HCEC 1CT (cell line): ENCODE measurements around the gene OCLN.
"Not testable (repeated sequence)": the region's sequence is repeated elsewhere in the genome, so short reads cannot be mapped to it uniquely, and the experiment has no call there.

Source experiments
- DNase-seq: peaks from one replicate; pipeline ENCODE4 v3.0.0-alpha.2; 2017

Gene OCLN

DNA sequence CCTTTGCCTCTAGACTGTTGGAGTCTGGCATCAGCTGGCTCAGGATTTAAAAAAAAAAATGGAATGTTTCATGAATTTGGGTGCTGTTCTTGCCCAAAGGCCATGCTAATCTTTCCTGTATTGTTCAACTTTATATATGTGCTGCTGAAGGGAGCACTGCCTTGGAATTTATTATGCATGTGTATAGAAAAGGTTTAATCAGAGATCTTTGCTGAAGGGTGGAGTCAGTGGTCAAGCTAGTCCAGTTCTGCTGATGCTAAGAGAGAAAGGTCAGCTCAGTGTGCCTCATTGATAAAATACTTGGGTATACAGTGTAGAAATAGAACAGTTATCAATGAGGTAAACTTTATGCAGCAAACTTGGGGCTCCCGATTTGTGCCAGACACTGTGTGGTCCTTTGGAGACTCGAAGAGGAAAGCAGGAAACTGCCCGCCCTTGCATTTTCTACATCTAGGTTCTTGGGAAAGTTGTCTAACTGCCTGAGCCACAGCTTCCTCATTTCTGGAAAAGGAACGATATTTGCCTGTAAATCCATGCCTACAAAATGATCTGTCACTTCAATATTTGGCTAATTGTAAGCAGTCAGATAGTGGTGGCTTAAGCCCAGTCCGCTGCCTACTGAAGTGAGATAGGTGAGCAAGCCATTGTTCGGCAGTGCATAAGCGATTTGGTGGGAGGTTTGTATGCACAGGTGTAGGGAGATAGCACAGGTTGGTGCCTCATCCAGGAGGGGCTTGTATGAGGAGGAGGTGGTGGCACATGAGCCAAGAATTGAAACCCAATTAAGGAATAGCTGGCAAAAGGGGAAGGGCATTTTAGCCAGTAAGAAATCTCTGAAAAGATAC lies 38.2 kb downstream of the OCLN start:
- no peak for DNase-seq

DNA sequence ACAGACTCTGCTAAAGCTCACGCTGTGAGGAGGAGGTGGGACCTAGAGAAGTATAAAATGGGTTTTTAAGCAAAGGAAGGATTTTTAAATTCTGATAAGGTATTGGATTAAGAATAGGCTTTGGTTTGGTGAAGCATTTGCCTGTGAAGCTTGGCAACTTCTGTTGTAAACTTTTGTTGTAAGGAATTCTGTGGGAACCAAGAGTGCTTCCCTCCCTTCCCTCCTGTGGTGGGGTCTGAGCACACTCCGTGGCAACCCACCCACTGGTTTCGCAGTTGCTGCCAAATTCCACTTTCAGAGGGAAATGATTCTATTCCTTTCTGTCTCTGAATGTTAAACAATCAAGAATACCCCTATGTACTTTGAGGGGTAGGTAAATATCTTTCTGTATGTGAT lies 38.8 kb downstream of the OCLN start:
- DNase-seq: no peak

DNA sequence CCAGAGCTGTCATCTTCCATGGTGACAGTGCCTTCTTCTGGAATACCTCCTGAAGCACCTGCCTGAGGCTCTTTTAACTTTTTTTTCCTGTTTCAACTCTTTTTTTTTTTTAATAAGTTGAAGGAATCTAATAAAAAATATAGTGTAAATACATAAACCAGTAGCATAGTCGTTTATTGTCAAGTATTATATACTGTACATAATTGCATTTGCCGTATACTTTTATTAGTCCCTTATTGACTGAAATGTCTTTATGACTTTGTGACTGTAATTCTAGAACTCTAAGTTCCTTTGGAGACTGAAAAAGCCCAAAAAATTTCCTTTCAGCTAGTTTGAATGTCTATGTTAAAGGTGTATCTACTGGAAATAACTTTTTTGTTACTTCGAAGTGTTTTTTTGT lies 45.3 kb downstream of the OCLN start:
- DNase-seq: not testable (repeated sequence)

DNA sequence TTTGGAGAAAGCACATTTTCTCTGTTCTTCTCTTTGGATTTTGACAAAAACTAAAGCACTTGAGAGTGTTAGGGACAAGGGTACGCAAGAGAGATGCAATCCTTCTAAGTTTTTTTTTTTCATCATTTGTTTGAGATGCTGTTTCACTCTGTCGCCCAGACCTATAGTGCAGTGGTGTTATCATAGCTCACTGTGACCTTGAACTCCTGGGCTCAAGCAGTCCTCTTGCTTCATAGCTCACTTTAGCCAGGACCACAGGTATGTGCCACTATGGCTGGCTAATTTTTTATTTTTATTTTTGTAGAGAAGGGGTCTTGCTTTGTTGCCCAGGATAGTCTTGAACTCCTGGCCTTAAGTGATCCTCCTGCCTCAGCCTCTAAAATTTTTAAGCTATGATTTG lies 46.1 kb downstream of the OCLN start:
- not testable (repeated sequence) for DNase-seq

DNA sequence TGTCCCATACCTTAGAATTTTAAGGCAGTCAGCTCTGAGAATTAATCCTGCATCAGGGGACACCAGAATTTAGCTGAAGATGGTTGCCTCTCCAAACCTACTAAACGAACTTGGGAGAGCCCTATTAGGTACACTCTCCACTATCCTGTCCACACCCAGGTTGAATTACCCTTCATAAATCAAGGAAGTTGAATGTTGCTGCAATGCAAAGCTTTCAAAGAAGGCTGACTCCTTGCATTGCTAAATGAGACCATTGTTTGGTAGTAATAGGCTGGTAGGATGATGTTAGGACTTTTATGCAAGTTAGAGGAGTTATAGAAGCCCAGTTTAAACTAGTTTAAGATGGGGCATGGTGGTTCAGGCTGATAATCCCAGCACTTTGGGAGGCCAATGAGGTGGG lies 48.8 kb downstream of the OCLN start:
- not testable (repeated sequence) for DNase-seq

DNA sequence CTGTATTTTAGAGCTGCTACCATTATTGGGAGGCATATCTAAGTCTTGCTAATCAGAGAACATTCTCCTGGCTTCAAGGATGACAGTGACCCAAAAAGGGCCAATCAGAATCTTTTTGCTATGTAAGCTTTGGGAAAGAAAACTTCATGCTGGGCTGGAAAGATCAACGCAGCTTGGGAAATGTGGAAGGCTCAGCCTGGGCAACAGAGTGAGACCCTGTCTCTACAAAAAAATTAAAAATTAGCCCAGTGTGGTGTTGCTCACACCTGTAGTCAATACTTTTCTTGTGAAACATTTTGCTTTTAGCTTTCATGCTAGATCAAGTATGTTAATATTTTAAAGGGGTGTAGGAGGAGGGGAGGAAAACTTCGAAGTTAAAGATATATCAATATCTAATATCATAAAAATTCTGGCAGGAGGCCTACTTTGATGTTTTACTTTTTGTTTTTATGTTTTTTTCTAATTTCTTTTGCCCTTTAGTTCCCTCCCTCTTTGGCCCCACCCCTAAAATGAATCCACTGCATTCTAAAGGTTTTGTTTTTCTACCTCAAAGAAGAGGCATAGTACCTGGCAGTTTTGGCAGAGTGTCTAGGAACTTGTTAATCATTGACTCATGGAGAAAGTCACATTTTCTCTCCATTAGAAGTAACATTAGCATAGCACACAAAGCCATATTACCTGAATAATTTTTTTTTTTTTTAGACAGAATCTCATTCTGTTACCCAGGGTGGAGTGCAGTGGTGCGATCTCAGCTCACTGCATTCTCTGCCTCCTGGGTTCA lies 50.4 kb downstream of the OCLN start:
- DNase-seq: not testable (repeated sequence)

DNA sequence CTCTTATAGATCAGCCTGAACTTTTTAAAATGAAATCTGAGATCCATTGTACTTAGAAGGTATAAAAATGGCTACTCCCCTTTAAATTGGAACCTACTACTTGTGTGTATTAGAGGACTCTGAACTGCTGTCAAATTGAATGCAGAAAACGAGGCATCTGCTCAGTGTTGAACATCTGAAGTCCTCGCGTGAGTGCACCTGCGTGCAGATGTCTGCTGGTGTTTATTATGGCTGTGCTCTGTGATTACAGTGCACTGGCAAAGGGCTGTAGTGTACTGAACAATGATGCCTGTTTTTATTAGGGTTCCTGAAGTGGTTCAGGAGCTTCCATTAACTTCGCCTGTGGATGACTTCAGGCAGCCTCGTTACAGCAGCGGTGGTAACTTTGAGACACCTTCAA lies 52.0 kb downstream of the OCLN start:
- not testable (repeated sequence) for DNase-seq

DNA sequence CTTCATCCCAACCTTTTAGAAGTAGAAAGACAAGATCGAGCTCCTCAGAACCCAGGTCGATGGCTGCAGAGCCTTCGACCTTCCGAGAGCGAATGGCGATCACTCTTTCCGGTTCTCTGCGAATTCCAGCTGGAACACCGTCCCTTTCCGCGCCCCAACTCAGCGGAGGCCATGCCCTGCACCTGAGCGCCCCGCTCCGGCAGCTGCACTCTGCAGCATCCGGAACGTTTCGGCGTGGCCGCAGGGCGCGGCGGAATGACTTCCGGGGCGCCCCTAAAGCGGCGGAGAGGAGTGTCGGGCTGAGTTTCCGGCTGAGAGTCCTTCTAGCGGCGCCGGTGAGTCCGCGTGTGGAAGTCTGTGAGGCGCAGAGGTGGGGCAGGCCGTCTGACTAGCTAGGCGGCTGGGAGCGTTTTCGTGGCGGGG lies 67.3 kb downstream of the OCLN start, which contains the start of gene GTF2H2C:
Gene GTF2H2C, plus strand, starts transcription at position 284 of the 423 bp plus-strand sequence. CDS start 4,942 bp downstream, outside the sequence.
- DNase-seq: peak; percentile 70

DNA sequence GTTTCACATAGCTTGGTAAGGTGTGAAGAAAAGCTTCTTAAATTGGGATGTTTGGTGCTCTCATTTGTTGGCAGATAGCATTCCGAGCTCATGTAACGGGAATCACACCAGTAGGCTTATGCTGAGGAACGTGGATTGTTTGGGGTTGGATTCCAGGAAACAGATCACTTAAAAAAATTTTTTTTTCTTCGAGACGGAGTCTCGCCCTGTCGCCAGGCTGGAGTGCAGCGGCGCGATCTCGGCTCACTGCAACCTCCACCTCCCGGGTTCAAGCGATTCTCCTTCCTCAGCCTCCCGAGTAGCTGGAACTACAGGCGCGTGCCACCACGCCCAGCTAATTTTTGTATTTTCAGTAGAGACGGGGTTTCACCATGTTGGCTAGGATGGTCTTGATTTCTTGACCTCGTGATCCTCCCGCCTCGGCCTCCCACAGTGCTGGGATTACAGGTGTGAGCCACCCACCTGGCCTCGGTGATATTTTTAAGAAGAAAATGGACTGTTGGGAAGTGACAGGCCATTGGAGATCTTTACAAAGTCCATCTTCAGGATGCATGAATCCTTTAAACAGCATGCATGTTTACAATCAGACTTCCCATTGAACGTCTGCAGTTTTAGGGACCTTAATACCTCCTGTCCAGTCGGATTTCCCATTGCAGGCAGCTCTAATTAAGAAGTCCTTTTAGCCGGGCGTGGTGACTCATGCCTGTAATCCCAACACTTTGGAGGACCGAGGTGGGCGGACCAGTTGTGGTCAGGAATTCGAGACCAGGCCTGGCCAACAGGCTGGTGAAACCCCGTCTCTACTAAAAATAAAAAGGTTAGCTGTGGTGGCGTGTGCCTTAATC lies 68.2 kb downstream of the OCLN start:
- not testable (repeated sequence) for DNase-seq

DNA sequence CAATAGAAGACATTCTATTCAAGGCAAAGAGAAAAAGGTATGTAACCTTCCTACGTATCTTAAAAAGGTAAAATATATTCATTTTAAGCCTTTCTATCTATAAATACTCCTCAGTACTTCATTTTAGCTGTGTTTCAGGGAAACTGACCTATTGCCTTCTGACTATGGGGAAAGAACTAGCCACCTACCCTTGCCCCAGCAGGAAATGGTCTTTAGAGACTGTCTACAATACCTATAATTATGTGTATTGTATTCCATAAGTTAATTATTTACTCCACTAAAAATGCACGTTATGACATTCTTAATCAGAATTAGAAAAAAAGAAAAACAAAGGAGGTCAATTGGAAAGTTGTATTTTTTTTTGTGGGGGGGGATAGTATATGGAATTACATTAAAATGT lies 73.6 kb downstream of the OCLN start:
- not testable (repeated sequence) for DNase-seq

DNA sequence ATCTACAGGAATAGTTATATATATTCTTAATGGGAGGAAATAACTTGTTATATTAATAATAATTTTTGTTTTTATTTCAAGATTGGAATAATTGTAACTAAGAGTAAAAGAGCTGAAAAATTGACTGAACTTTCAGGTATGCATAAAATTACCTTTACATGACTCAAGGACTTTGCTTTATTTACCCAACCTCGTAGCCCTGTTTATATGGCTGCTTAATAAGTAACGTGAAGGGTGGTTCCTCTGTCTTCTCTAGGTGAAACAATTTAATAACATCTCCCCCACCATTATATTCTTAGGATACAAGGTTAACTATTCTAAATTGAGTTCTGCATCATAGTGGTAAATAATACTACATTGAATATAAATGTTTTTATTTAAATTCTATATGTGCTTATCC lies 75.5 kb downstream of the OCLN start:
- DNase-seq: not testable (repeated sequence)

DNA sequence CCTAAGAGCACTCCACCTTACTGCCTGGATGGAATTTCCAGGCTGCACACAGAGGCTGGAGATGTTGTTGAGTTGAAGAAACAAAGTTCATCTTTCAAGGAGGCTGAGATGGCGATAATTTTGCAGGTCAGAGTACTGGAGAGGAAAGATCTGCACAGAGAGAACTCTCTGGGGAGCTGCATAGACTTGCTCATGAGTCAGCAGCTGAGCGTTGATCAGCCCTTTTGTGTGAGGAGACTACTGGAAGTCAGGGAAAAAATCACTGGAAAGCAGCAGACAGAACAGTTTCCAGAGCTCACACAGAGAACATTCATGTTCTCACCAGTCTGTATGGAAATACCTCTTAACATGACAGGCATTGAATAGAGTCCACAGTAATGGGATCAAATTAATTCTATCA lies 90.8 kb downstream of the OCLN start:
- not testable (repeated sequence) for DNase-seq

DNA sequence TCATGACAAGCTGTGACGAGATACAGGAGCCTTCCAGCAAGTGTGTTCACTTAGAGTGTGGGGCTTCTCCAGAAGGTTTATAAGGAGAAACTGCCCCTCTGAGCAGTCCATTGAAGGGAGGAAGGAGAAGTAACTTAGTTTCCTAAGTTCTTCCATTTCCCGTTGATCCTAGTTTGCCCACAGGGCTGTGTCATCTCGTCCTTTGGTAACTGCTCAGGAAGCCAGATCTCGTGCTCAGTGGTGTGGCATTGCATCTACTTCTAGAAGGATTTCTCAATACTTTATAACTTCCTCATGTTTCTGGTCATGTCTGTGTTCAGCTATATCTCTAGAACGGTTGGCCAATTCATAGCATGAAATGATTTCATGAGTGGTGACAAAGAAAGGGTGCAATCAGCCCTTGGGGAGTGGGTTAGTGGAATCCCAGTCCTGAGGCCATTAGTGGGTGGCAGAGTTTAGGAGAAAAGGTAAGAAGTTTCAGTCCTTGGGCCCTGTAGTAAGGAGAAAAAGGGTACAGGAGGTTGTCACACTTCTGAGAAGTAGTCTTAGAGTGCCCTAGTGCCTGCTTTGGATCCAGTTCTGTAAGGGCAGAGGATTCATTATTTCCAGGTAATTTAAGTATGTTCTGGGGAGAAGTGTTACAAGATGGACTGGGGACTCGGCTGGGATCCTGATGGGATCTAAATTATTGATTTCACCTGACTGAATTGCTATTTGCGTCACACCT lies 103.7 kb downstream of the OCLN start:
- DNase-seq: not testable (repeated sequence)

DNA sequence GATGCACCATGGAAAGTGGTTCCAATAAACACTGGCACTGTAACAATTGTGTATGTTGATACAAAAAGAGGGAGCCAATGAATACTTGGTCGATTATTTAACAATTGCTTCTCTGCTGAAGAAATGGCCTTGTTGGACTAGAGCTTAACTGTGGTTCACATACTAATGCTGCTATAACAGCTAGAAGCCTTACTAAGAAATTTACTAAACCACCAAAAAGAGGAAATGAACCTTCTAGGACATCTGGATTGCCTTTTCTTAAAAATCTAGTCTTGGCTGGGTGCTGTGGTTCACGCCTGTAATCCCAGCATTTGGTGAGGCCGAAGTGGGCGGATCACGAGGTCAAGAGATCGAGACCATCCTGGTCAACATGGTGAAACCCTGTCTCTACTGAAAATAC lies 109.4 kb downstream of the OCLN start:
- DNase-seq: not testable (repeated sequence)

DNA sequence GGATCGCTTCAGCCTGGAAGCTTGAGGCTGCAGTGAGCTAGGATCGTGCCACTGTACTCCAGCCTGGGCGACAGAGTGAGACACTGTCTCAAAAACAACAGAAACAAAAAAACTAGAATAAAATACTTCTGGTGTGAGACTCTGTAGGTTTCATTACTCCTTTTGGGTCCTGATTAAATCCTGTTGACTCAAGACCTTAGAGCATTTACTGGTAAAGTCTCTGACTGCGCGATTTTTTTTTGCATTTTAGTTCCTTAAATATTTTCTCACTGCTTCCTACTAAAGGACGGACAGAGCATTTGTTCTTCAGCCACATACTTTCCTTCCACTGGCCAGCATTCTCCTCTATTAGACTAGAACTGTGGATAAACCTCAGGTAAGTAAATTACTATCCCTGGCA lies 114.2 kb downstream of the OCLN start:
- not testable (repeated sequence) for DNase-seq
